HEK293T (cell line): Measurements from ENCODE around the gene FAM20C.

Experiments used
- ELF4 ChIP-seq: fragments of 450-650 bp; IDR thresholded peaks from 2 replicates; pipeline ENCODE4 v1.6.1; 2017; ENCODE audit warnings: antibody characterized with exemption
- FOXA1 ChIP-seq: fragments of 450-650 bp; IDR thresholded peaks from 2 replicates; pipeline ENCODE4 v1.6.1; 2016; ENCODE audit warnings: mild to moderate bottlenecking
- FOXK2 ChIP-seq: fragments of 450-650 bp; IDR thresholded peaks from 2 replicates; pipeline ENCODE4 v1.6.1; 2016; ENCODE audit warnings: mild to moderate bottlenecking
- FOXM1 ChIP-seq: fragments of 450-650 bp; IDR thresholded peaks from 2 replicates; pipeline ENCODE4 v1.6.1; 2017; ENCODE audit warnings: mild to moderate bottlenecking, borderline replicate concordance
- HDGF ChIP-seq: fragments of 450-650 bp; IDR thresholded peaks from 2 replicates; pipeline ENCODE4 v1.6.1; 2017; ENCODE audit warnings: antibody characterized with exemption, borderline replicate concordance
- L3MBTL2 ChIP-seq: fragments of 450-650 bp; conservative IDR thresholded peaks from 2 replicates; pipeline ENCODE4 v1.6.1; 2016; ENCODE audit warnings: mild to moderate bottlenecking
- SP1 ChIP-seq: fragments of 450-650 bp; IDR thresholded peaks from 2 replicates; pipeline ENCODE4 v1.6.1; 2017
- SUZ12 ChIP-seq: fragments of 450-650 bp; IDR thresholded peaks from 2 replicates; pipeline ENCODE4 v1.6.1; 2016; ENCODE audit warnings: mild to moderate bottlenecking
- TARDBP ChIP-seq: fragments of 450-650 bp; IDR thresholded peaks from 2 replicates; pipeline ENCODE4 v1.6.1; 2016
- ZNF384 ChIP-seq: fragments of 450-650 bp; IDR thresholded peaks from 2 replicates; pipeline ENCODE4 v1.6.1; 2016

DNA sequence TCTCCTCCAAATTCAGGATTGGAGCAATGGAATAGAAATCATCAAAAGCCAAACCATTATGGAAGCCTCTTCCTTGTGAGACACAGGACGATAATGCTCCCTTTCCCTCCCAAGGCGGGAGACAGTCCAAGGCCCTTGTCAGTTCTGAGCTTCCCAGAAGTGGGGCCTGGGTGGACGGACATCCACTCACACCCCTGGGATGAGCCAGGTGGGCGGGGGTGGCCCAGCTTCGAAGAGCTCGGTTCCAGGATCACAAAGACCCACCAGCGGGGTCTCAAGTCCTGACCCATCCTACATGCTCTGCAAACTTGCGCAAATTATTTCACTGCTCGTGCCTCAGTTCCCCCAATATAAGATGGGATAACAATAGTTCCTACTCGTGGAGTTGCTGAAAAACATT, 87.5 kb downstream of the FAM20C start:
- TF ChIP-seq SP1 (no peak), L3MBTL2 (no peak), SUZ12 (no peak), TARDBP (no peak), FOXA1 (no peak), FOXM1 (no peak), ELF4 (no peak), HDGF (no peak), FOXK2 (no peak), ZNF384 (no peak)
